PFSK-1 (cell line): Measurements from ENCODE around the gene MS4A18.

Experiments used
- FOXP2 ChIP-seq: optimal IDR thresholded peaks from 2 replicates; pipeline ENCODE3; 2011; ENCODE audit warnings: borderline replicate concordance, control low read depth, inconsistent platforms; ENCODE audit not compliant: insufficient read depth; ENCODE audit errors: extremely low read length, extremely low read depth
- POLR2AphosphoS5 ChIP-seq: IDR thresholded peaks from 2 replicates; pipeline ENCODE4 v1.6.1; 2012; ENCODE audit warnings: low read depth, mild to moderate bottlenecking, control low read depth, low read length, moderate library complexity
- SIN3A ChIP-seq: IDR thresholded peaks from 2 replicates; pipeline ENCODE4 v1.6.1; 2012; ENCODE audit warnings: mild to moderate bottlenecking, low read length, moderate library complexity, borderline replicate concordance; ENCODE audit not compliant: insufficient read depth
- TAF1 ChIP-seq: IDR thresholded peaks from 2 replicates; pipeline ENCODE4 v1.6.1; 2012; ENCODE audit warnings: low read length, control low read depth, borderline replicate concordance; ENCODE audit not compliant: insufficient read depth
- TF ChIP-seq, protein P1 (sequence below), 2 experiments: IDR thresholded peaks; 2 replicates each; pipeline versions ENCODE4 v1.6.1 to v1.8.0; 2011 to 2012; ENCODE audit warnings: low read depth in 2 of 2, low read length in 2 of 2, control low read depth in 1 of 2, inconsistent platforms in 1 of 2, mild to moderate bottlenecking in 1 of 2, moderate library complexity in 1 of 2; ENCODE audit not compliant: insufficient read depth in 1 of 2

DNA sequence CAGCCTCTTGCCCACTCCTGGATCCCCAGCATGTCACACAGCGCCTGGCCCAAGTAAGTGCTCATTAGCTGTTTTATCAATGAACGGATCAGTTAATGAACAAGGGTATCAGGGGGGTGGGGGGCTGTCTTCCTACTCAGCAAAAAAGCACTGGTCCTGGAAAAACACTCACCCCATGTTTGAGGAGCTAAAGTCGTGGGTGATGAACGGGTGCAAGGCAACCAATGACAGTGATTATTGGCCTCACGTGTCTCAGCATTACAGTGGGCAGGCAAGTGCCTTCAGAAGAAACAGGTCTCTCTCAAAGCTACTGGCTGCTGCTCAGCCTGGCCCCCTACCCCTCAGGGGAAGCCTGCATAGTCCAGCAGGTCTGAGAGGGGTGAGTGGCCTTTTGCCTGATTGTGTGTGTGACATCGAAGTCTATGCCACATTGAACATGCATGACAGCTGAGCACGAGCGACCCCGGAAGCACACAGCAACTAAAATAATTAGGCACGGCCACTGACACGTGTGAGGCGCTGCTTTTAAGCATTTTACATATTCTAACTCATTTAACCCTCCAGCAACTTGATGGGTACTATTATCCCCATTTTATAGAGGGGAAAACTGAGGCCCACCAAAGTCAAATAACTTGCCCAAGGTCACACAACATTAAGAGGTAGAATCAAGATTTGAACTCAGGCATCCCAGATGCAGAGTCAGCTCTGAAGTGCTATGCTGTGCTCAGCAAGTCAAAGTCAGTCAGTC lies 58.0 kb downstream of the MS4A18 start:
- TF ChIP-seq POLR2AphosphoS5 (no peak), FOXP2 (no peak), TAF1 (no peak), SIN3A (no peak)
- TF ChIP-seq, protein P1, sequence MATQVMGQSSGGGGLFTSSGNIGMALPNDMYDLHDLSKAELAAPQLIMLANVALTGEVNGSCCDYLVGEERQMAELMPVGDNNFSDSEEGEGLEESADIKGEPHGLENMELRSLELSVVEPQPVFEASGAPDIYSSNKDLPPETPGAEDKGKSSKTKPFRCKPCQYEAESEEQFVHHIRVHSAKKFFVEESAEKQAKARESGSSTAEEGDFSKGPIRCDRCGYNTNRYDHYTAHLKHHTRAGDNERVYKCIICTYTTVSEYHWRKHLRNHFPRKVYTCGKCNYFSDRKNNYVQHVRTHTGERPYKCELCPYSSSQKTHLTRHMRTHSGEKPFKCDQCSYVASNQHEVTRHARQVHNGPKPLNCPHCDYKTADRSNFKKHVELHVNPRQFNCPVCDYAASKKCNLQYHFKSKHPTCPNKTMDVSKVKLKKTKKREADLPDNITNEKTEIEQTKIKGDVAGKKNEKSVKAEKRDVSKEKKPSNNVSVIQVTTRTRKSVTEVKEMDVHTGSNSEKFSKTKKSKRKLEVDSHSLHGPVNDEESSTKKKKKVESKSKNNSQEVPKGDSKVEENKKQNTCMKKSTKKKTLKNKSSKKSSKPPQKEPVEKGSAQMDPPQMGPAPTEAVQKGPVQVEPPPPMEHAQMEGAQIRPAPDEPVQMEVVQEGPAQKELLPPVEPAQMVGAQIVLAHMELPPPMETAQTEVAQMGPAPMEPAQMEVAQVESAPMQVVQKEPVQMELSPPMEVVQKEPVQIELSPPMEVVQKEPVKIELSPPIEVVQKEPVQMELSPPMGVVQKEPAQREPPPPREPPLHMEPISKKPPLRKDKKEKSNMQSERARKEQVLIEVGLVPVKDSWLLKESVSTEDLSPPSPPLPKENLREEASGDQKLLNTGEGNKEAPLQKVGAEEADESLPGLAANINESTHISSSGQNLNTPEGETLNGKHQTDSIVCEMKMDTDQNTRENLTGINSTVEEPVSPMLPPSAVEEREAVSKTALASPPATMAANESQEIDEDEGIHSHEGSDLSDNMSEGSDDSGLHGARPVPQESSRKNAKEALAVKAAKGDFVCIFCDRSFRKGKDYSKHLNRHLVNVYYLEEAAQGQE (IDR thresholded peaks at IDR 0.05; ENCODE audit: insufficient read depth in 1 of 2, low read depth in 2 of 2, low read length in 2 of 2): no peak
